GM06990 (cell line): Measurements from ENCODE around the gene HLTF.
A peak's percentile ranks its signal among the peaks of the same experiment; 100 is the strongest.

ENCODE experiments used
- DNase-seq: peaks from one replicate; pipeline ENCODE4 v3.0.0-alpha.2; 2011; ENCODE audit not compliant: insufficient read length; ENCODE audit errors: extremely low read depth
- H3K27me3 ChIP-seq: replicated peaks from 2 replicates; pipeline ENCODE4 v1.6.0; 2011; ENCODE audit warnings: low read length; ENCODE audit not compliant: control insufficient read depth, insufficient read depth
- H3K36me3 ChIP-seq: 2 replicates; pipeline ENCODE4 v1.5.1; 2011; ENCODE audit warnings: low read length; ENCODE audit not compliant: control insufficient read depth, insufficient read depth
- H3K4me3 ChIP-seq: replicated peaks from 2 replicates; pipeline ENCODE4 v1.5.1; 2011; ENCODE audit warnings: low read depth, mild to moderate bottlenecking, control low read depth, low read length
- CTCF ChIP-seq: IDR thresholded peaks from 2 replicates; pipeline ENCODE4 v1.5.1; 2011; ENCODE audit warnings: low read length, control low read depth, mild to moderate bottlenecking, inconsistent platforms; ENCODE audit not compliant: insufficient read depth, poor library complexity, severe bottlenecking

The HLTF gene

GRCh38 chr3:149061776-149062175 is 24.6 kb downstream of the HLTF start:
- Histone ChIP-seq H3K4me3 (no peak overlapping the region), H3K27me3 (no peaks in the 10 kb centered on the region), H3K36me3 (no peaks in the 10 kb centered on the region; the same call in 1 of the 2 replicates)
- no peak for TF ChIP-seq CTCF
- no peak for DNase-seq

DNA sequence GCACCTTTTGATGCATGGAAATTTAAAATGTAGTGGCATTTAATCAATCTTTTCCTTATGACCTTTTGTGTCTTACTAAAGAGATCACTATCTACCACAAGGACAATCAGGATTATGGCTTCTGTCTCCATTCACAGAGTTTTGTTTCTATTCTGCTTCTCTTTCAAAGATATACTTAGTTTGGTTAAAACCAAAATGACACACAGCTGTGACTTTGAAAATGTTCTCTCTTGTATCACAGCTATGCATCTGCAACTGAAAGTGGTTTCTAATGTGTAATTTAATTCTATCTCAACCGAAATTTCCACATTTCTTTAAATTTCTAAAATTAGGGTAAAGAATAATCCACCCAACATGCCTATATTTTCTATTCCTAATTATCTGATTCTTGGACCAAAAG is 27.7 kb downstream of the HLTF start:
- no peak for DNase-seq
- Histone ChIP-seq H3K27me3 (no peaks in the 10 kb centered on the region), H3K4me3 (no peak overlapping the region), H3K36me3 (peaks cover 1% of the 10 kb centered on the region)
- TF ChIP-seq CTCF = no peak

GRCh38 chr3:149058198-149058597 is 28.1 kb downstream of the HLTF start:
- no peak for DNase-seq
- Histone ChIP-seq H3K36me3 (peaks cover 2% of the 10 kb centered on the region), H3K4me3 (no peak overlapping the region), H3K27me3 (no peaks in the 10 kb centered on the region)
- no peak for TF ChIP-seq CTCF

DNA sequence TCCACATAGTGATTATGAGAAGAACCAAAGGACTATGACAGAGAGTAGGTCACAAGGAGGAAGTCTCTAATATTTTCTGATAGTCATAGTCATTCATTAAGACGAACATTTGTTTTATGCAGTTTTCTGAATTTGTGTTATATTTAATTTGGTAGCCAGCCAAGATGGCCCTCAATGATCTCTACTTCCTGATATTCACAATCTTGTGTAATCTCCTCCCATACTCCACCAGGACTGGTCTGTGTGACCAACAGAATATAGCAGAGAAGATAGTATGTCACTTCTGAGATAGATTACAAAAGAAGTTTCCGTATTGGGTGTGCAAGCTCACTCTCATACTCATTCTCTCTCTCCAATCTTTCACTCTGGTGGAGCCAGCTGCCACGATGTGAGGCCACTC is 30.8 kb downstream of the HLTF start:
- Histone ChIP-seq H3K36me3 (peaks cover 4% of the 10 kb centered on the region), H3K27me3 (no peaks in the 10 kb centered on the region), H3K4me3 (no peak overlapping the region)
- TF ChIP-seq CTCF = no peak
- no peak for DNase-seq

- no peak overlapping the region for H3K4me3 ChIP-seq
- no peak for TF ChIP-seq CTCF
- no peaks in the 10 kb centered on the region for H3K36me3 ChIP-seq
- no peaks in the 10 kb centered on the region for H3K27me3 ChIP-seq
- no peak for DNase-seq
Observed at GRCh38 chr3:149044339-149045083, 41.8 kb downstream of the HLTF start.

GRCh38 chr3:149042789-149043386 is 43.4 kb downstream of the HLTF start:
- peak; percentile 29 for DNase-seq
- peaks cover 3% of the 10 kb centered on the region; the same call in 1 of the 2 replicates for H3K36me3 ChIP-seq
- TF ChIP-seq CTCF = no peak
- no peaks in the 10 kb centered on the region for H3K27me3 ChIP-seq
- no peak overlapping the region; the same call in 1 of the 2 replicates for H3K4me3 ChIP-seq
